NB4 (cell line): ENCODE measurements around the gene QDPR.
A peak's percentile ranks its signal among the peaks of the same experiment; 100 is the strongest.

Experiments used
- DNase-seq: peaks from one replicate; pipeline ENCODE4 v3.0.0; 2010; ENCODE audit warnings: low read depth
- H3K4me3 ChIP-seq: one replicate; pipeline ENCODE4 v1.5.1; 2011; ENCODE audit warnings: mild to moderate bottlenecking, low read depth, low read length, moderate library complexity
- MYC ChIP-seq: IDR thresholded peaks from 2 replicates; pipeline ENCODE4 v1.6.1; 2011; ENCODE audit warnings: low read depth, low read length
- POLR2A ChIP-seq: IDR thresholded peaks from 2 replicates; pipeline ENCODE4 v1.6.1; 2011; ENCODE audit warnings: mild to moderate bottlenecking; ENCODE audit not compliant: insufficient read length; ENCODE audit errors: extremely low read depth
- TF ChIP-seq, protein P1 (sequence below): IDR thresholded peaks from one replicate; pipeline ENCODE4 v1.5.1; 2012; ENCODE audit warnings: low read depth, low read length
- TF ChIP-seq, protein P2 (sequence below): IDR thresholded peaks from 2 replicates; pipeline ENCODE4 v1.6.1; 2011; ENCODE audit warnings: low read depth, low read length

QDPR gene

DNA sequence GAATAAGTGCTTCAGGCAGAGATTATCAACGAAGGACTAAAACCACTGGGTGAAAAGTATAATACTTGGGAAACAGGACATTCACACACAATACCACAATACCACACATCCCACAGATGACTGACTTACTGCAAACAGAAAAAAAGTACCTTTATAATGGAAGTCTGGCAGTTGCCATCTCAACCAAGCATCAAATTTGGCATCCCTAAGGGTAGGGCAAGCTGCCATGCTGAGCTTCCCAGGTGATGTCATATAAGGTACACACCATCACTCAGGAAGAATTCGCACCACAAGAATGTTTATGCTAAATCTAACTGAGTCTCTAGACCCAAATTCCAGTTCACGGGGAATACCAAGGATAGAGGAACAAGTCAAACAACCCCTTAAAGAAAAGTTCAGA lies 9.1 kb downstream of the QDPR start:
- DNase-seq: no peak
- TF ChIP-seq, protein P1, sequence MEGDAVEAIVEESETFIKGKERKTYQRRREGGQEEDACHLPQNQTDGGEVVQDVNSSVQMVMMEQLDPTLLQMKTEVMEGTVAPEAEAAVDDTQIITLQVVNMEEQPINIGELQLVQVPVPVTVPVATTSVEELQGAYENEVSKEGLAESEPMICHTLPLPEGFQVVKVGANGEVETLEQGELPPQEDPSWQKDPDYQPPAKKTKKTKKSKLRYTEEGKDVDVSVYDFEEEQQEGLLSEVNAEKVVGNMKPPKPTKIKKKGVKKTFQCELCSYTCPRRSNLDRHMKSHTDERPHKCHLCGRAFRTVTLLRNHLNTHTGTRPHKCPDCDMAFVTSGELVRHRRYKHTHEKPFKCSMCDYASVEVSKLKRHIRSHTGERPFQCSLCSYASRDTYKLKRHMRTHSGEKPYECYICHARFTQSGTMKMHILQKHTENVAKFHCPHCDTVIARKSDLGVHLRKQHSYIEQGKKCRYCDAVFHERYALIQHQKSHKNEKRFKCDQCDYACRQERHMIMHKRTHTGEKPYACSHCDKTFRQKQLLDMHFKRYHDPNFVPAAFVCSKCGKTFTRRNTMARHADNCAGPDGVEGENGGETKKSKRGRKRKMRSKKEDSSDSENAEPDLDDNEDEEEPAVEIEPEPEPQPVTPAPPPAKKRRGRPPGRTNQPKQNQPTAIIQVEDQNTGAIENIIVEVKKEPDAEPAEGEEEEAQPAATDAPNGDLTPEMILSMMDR: no peak
- TF ChIP-seq, protein P2, sequence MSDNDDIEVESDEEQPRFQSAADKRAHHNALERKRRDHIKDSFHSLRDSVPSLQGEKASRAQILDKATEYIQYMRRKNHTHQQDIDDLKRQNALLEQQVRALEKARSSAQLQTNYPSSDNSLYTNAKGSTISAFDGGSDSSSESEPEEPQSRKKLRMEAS: no peak
- no peak for TF ChIP-seq MYC
- TF ChIP-seq POLR2A: no peak
- no peak overlapping the region for H3K4me3 ChIP-seq

DNA sequence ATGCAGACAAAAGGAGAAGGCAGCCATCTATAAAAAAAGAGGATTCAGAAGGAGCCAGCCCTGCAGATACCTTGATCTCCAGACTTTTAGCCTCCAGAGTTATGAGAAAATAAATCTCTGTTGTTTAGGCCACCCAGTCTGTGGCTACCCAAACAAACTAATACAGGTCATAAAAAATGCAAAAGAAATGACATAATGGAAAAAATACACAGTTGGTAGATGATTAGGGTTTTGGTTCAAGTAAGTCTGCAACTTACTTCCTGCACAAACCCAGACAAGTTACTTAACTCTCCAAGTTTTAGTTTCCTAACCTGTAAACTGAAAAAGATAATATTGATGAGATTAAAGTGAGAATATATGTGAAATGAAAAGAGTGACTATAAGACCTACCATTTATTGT lies 11.3 kb downstream of the QDPR start:
- TF ChIP-seq MYC (no peak), POLR2A (no peak)
- TF ChIP-seq, protein P1: no peak
- TF ChIP-seq, protein P2: no peak
- no peak for DNase-seq
- H3K4me3 ChIP-seq: no peak overlapping the region

DNA sequence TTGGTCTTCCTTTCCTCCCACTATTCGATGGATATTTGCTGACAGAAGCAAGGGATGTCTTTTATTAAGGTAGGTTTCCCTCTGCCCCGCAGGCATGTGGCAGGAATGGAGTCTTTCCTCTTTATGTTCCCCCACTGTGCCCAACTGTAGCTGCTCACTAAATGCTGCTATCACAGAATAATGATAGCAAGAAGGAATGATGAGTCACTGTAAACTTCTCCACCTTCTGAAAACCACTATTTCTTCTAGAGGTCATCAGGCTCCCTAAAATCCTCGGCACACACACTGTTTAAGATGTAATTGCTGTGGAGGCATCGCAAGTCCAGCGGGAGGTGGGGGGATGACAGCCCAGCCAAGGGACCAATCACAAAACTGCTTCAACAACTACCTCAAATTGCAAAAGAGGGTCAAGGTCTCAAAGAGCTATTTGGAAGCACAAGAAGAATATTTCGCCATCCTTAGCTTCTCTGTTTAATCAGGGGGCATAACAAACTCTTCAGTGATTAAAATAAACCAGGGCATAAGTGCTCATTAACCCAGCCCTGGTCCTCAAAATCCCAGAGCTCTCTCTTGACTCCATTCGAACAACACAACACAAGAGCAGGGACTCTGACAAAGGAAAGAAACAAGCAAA lies 13.9 kb downstream of the QDPR start:
- no peak overlapping the region for H3K4me3 ChIP-seq
- TF ChIP-seq POLR2A (no peak), MYC (no peak)
- TF ChIP-seq, protein P2: no peak
- TF ChIP-seq, protein P1: no peak
- peak; percentile 79 for DNase-seq

DNA sequence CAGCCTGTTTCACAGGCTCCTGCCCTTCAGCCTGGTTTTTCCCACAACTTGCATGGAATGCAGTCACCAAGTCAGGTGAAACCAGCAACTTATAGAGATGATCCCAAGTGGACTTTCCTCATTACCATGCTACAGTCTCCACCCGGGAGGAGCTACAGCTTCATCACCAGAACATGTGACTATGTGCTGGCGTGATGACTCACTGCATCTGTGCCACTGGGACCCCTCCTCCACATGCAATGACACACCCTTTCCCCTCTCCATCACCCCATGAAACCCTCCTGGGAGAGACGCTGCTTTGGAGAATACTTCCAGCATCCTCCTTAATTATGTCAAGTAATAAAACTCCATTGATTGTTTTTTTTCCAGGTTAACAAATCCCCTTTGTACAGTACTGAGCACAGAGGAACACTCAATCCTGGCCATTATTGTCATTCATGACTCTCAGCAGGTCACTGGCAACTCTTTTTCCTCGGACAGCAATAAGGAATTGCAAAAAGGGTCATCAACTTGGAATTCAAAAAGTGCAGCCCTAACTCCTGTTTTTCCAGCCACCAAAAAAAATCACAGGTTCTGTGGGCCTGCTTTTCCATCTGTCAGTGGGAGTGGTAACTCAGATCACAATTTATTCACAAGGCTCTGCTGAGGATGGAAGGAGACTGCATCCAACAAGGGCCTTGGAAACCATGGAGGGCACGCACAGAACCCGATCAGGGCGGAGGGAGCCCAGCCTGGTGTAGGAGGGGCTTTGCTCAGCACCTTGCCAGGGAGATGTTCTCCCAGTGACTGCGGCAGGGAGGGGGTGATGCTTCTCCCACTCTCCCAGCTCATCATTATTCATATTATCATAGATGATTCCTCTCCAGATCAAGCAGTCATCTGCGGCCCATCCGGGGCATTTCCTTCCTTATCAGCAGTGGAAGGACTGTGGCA lies 17.4 kb downstream of the QDPR start:
- H3K4me3 ChIP-seq: no peak overlapping the region
- TF ChIP-seq, protein P1: no peak
- TF ChIP-seq POLR2A (no peak), MYC (no peak)
- TF ChIP-seq, protein P2: no peak
- DNase-seq: peak; percentile 61

DNA sequence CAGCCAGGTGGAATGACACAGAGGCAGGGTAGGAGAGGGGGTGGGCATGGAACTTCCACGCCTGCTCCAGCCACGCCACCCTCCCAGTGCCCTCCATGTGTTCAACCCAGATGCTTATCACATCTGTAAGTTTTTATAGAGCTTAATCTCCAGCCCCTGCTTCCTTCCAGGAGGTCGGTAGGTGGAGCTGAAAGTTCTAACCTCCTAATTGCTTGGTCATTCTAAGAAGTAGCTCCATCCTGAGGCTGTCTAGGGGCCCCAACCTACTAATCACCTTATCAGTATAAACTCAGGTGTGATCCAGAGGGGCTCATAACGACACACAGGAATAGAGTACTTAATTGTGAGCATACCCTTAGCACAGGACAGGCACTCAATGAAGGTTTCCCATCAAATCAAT lies 18.3 kb downstream of the QDPR start:
- no peak overlapping the region for H3K4me3 ChIP-seq
- TF ChIP-seq MYC (no peak), POLR2A (no peak)
- TF ChIP-seq, protein P2: no peak
- TF ChIP-seq, protein P1: no peak
- DNase-seq: no peak
